Testis (tissue), 3 donors: ENCODE measurements around the gene CD74. TPM values are rescaled to one million over a fixed set of nuclear protein-coding genes. Genes with fewer than 3 reads are reported as not detected.

Source experiments
- DNase-seq: peaks from one replicate; pipeline ENCODE4 v3.0.0-alpha.2; 2019
- H3K27ac ChIP-seq, 2 donors: fragments of 200-600 bp; sonication (generic); one replicate each; pipeline ENCODE4 v1.5.1; 2019
- H3K27me3 ChIP-seq: fragments of 200-600 bp; sonication (generic); one replicate; pipeline ENCODE4 v1.5.1; 2019
- H3K36me3 ChIP-seq: fragments of 200-600 bp; sonication (generic); one replicate; pipeline ENCODE4 v1.5.1; 2017; ENCODE audit warnings: low read depth; ENCODE audit errors: missing control alignments
- H3K4me1 ChIP-seq: fragments of 200-600 bp; sonication (generic); one replicate; pipeline ENCODE4 v1.5.1; 2019
- H3K4me3 ChIP-seq, 2 donors: fragments of 200-600 bp; sonication (generic); one replicate each; pipeline ENCODE4 v1.5.1; 2017 to 2019
- H3K9me3 ChIP-seq: fragments of 200-600 bp; sonication (generic); one replicate; pipeline ENCODE4 v1.5.1; 2017
- POLR2A ChIP-seq: fragments of 450-650 bp; IDR thresholded peaks from one replicate; pipeline ENCODE4 v1.6.1; 2017; ENCODE audit warnings: antibody characterized with exemption, mild to moderate bottlenecking, moderate library complexity
- WGBS, 2 donors: methylation state at CpG; one replicate each; pipeline ENCODE4 v1.1.5; 2018; 5-methylcytosine and 5-hydroxymethylcytosine counted together
- intact Hi-C: fragments of 100-400 bp; cut with DNase I; formaldehyde crosslinking; loops from one replicate; pipeline ENCODE4 v1.15.1; 2023; ENCODE audit warnings: low total_unique reads
- polyA plus RNA-seq: library from polyadenylated mRNA; stranded (reverse); fragments of 350-450 nt; fragmentation: Illumina TruSeq; extraction: RNeasy Lipid Tissue Mini Kit (QIAGEN cat#74804); gene quantifications from one replicate; pipeline ENCODE4 v1.2.3, GENCODE V29; 2014; ENCODE audit warnings: low read depth, low replicate concordance; ENCODE audit not compliant: insufficient read depth
- total RNA-seq, 2 donors: library from RNA; depleted of rRNA; stranded (reverse); fragments of >200 nt; gene quantifications; one replicate each; pipeline ENCODE4 v1.2.3, GENCODE V29; 2016
- TF ChIP-seq, protein P1 (sequence below), 3 experiments: fragments of 450-650 bp in 2 of 3; fragments of 200-600 bp in 1 of 3; sonication (generic) in 1 of 3; IDR thresholded peaks; one replicate each; pipeline ENCODE4 v1.5.1; 2016 to 2019; ENCODE audit warnings: antibody characterized with exemption in 3 of 3, mild to moderate bottlenecking in 2 of 3, moderate library complexity in 1 of 3

The CD74 gene
- total and polyA plus RNA-seq, 3 donors from 2014 or later: 137 to 1,318 (median 223) TPM

GRCh38 chr5:150357326-150358260 is 55.1 kb downstream of the CD74 start, which contains the start of gene TCOF1:
Gene TCOF1, plus strand, starts transcription at chr5:150357697. Its CDS starts 50 bp downstream, at chr5:150357747.
- TF ChIP-seq, protein P1, sequence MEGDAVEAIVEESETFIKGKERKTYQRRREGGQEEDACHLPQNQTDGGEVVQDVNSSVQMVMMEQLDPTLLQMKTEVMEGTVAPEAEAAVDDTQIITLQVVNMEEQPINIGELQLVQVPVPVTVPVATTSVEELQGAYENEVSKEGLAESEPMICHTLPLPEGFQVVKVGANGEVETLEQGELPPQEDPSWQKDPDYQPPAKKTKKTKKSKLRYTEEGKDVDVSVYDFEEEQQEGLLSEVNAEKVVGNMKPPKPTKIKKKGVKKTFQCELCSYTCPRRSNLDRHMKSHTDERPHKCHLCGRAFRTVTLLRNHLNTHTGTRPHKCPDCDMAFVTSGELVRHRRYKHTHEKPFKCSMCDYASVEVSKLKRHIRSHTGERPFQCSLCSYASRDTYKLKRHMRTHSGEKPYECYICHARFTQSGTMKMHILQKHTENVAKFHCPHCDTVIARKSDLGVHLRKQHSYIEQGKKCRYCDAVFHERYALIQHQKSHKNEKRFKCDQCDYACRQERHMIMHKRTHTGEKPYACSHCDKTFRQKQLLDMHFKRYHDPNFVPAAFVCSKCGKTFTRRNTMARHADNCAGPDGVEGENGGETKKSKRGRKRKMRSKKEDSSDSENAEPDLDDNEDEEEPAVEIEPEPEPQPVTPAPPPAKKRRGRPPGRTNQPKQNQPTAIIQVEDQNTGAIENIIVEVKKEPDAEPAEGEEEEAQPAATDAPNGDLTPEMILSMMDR (IDR thresholded peaks at IDR 0.05): no peak
- no peak for TF ChIP-seq POLR2A
- peaks cover 3% of the 10 kb centered on the region for H3K4me1 ChIP-seq
- 1% methylated on average over 35 to 67 of the region's 90 CpGs for WGBS, 2 donors
- H3K4me3 ChIP-seq: peak within 1 kb of the TSS; percentile 78 to 94
- peak; percentile 99 for DNase-seq
- no peaks in the 10 kb centered on the region for H3K36me3 ChIP-seq
- peak within 1 kb of the TSS; percentile 41 to 53 for H3K27ac ChIP-seq
- intact Hi-C loops: no loop called here
- H3K9me3 ChIP-seq: no peaks in the 10 kb centered on the region
- H3K27me3 ChIP-seq: no peaks in the 10 kb centered on the region

DNA sequence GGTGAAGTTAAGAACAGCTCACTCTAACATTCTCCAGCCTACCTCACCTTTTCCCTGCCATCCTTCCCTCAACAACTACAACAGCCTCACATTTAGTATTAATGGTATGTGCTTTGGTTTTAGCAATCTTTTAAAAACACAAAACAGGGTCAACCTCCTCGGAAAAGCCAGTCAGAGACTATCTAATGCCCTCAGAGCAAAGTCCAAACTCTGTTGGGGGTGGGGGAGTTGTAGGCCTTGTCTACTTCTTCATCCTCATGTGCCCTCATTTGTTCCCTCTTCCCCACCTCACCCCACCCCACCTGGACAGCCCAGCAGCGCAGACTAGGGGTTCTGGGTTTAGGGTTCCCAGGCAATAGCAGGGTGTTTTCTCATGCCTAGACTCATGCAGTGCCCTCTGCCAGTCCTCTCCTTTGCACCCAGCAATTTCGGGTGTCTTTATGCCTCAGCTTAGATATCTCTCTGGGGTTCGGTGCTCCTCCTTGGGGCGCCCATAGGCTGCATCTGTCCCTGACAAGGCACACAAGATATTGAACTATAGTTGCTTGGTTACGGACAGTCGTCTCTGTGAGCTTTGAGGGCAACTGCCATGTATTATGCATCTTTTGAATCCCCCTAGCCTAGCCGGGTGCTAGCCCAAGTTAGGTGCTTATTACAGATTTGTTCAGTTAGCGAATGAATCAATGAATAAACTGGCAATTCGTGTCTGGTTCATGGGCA is 56.0 kb downstream of the CD74 start:
- Histone ChIP-seq H3K4me3 (peak overlapping the region; percentile 78 to 94), H3K4me1 (peaks cover 3% of the 10 kb centered on the region), H3K27ac (no peak overlapping the region), H3K36me3 (no peaks in the 10 kb centered on the region), H3K9me3 (no peaks in the 10 kb centered on the region), H3K27me3 (no peaks in the 10 kb centered on the region)
- DNase-seq: no peak
- 43 to 64% methylated on average over 10 of the region's 10 CpGs for WGBS, 2 donors
- intact Hi-C loops: no loop called here
- TF ChIP-seq POLR2A: no peak
- TF ChIP-seq, protein P1 (IDR thresholded peaks at IDR 0.05): no peak

DNA sequence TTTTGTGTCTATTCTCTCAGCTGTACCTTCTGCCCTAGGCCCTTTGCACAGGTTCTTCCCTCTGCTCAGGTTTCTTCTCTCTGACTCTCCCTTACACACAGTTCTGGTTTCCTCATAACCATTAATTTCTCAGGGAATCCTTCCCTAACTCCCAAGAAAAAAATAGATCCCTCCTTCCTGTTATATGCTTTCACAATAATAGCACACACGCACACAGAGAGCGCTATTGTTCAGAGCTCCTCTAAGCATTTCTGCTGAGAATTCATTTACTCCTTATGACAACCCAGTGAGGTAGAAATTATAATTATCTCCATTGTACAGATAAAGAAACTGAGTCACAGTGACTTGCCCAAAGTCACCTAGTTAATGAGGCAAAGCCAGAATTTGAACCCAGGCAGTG is 56.9 kb downstream of the CD74 start:
- Histone ChIP-seq H3K4me1 (peaks cover 10% of the 10 kb centered on the region), H3K27me3 (no peaks in the 10 kb centered on the region), H3K9me3 (no peaks in the 10 kb centered on the region), H3K36me3 (no peaks in the 10 kb centered on the region), H3K27ac (no peak overlapping the region), H3K4me3 (no peak overlapping the region)
- 95% methylated on average over 2 of the region's 2 CpGs for WGBS, 2 donors
- intact Hi-C loops: no loop called here
- no peak for TF ChIP-seq POLR2A
- TF ChIP-seq, protein P1 (IDR thresholded peaks at IDR 0.05): no peak
- DNase-seq: no peak

- H3K9me3 ChIP-seq: no peaks in the 10 kb centered on the region
- WGBS, 2 donors: 72 to 75% methylated on average over 3 of the region's 3 CpGs
- DNase-seq: no peak
- H3K36me3 ChIP-seq: no peaks in the 10 kb centered on the region
- TF ChIP-seq, protein P1 (IDR thresholded peaks at IDR 0.05): no peak
- TF ChIP-seq POLR2A: no peak
- intact Hi-C loops: no loop called here
- no peaks in the 10 kb centered on the region for H3K27me3 ChIP-seq
- peaks cover 14% of the 10 kb centered on the region for H3K4me1 ChIP-seq
- no peak overlapping the region for H3K4me3 ChIP-seq
- H3K27ac ChIP-seq: no peak overlapping the region
These were observed 59.6 kb downstream of the CD74 start for GRCh38 chr5:150353032-150353675.
